Peyer's patch (tissue), 4 donors: ENCODE results near the gene ATP11C.

Experiments used
- CTCF ChIP-seq, 6 experiments: fragments of 450-650 bp in 4 of 6; fragments of 200-600 bp in 2 of 6; sonication (generic) in 1 of 6; IDR thresholded peaks; one replicate each; pipeline ENCODE4 v1.5.1; 2017 to 2019; ENCODE audit warnings: antibody characterized with exemption in 6 of 6, mild to moderate bottlenecking in 3 of 6, moderate library complexity in 1 of 6
- POLR2A ChIP-seq, 2 donors: fragments of 450-650 bp; IDR thresholded peaks; one replicate each; pipeline ENCODE4 v1.5.1; 2017; ENCODE audit warnings: antibody characterized with exemption in 2 of 2, mild to moderate bottlenecking in 2 of 2, moderate library complexity in 2 of 2

DNA sequence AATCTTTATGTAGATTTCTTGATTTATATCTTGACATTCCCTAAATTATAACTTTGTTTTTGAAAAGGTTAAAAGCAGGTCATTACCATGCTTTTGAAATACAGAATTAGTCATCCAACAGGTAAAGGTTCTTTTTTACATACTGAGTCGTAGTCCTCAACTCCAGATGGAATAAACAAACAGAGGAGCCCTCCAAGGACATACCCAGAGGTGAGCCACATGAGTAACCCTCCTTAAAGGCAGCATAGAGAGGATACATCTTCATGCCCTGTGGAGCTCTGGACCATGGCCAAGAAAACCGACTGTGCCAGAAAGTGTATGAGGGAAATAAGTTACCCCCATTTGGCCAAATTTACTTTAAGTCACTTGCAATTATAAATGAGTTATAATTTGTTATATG lies 129.6 kb downstream of the ATP11C start:
- TF ChIP-seq CTCF (IDR thresholded peaks at IDR 0.05): no peak
- TF ChIP-seq POLR2A (IDR thresholded peaks at IDR 0.05): no peak
